HG03571 (cell line): ENCODE measurements around the gene SRGAP2B.
A peak's percentile ranks its signal among the peaks of the same experiment; 100 is the strongest.
"Not testable (repeated sequence)": the region's sequence is repeated elsewhere in the genome, so short reads cannot be mapped to it uniquely, and the experiment has no call there.

ENCODE experiments used
- ATAC-seq: cut with Tn5 transposase; IDR thresholded peaks from one replicate; pipeline ENCODE4 v1.9.1; 2021; ENCODE audit not compliant: unreplicated experiment

The SRGAP2B gene

GRCh38 chr1:145047553-145047952 is 47.6 kb downstream of the SRGAP2B start:
- ATAC-seq, result peak; percentile 64

- ATAC-seq, result not testable (repeated sequence)
Observed at GRCh38 chr1:145045571-145046273, 49.4 kb downstream of the SRGAP2B start.

- peak; percentile 76 for ATAC-seq
Observed at GRCh38 chr1:145041519-145041918, 53.6 kb downstream of the SRGAP2B start.

GRCh38 chr1:145036019-145036418 is 59.1 kb downstream of the SRGAP2B start:
- ATAC-seq, result not testable (repeated sequence)

GRCh38 chr1:145033523-145033922 is 61.6 kb downstream of the SRGAP2B start:
- ATAC-seq, result not testable (repeated sequence)

GRCh38 chr1:145027251-145027650 is 67.9 kb downstream of the SRGAP2B start:
- not testable (repeated sequence) for ATAC-seq

- ATAC-seq, result not testable (repeated sequence)
Observed at GRCh38 chr1:145025286-145025685, 69.8 kb downstream of the SRGAP2B start.

- not testable (repeated sequence) for ATAC-seq
Observed at GRCh38 chr1:145022259-145022658, 72.9 kb downstream of the SRGAP2B start.

GRCh38 chr1:145021749-145022148 is 73.4 kb downstream of the SRGAP2B start:
- ATAC-seq, result not testable (repeated sequence)

GRCh38 chr1:145019709-145020108 is 75.4 kb downstream of the SRGAP2B start:
- not testable (repeated sequence) for ATAC-seq

GRCh38 chr1:145017725-145018124 is 77.4 kb downstream of the SRGAP2B start:
- ATAC-seq, result not testable (repeated sequence)

GRCh38 chr1:145016492-145016862 is 78.7 kb downstream of the SRGAP2B start:
- ATAC-seq, result not testable (repeated sequence)

GRCh38 chr1:145015744-145016491 is 79.2 kb downstream of the SRGAP2B start:
- ATAC-seq, result not testable (repeated sequence)

GRCh38 chr1:145013353-145013752 is 81.8 kb downstream of the SRGAP2B start:
- ATAC-seq, result not testable (repeated sequence)

GRCh38 chr1:145011811-145012210 is 83.3 kb downstream of the SRGAP2B start:
- ATAC-seq, result not testable (repeated sequence)

GRCh38 chr1:145010580-145010979 is 84.5 kb downstream of the SRGAP2B start:
- not testable (repeated sequence) for ATAC-seq

- ATAC-seq, result not testable (repeated sequence)
Observed at GRCh38 chr1:145009928-145010327, 85.2 kb downstream of the SRGAP2B start.

GRCh38 chr1:145008388-145008787 is 86.7 kb downstream of the SRGAP2B start:
- peak; percentile 58 for ATAC-seq

- ATAC-seq, result not testable (repeated sequence)
Observed at GRCh38 chr1:145005142-145005541, 90.0 kb downstream of the SRGAP2B start.

GRCh38 chr1:145001381-145001780 is 93.7 kb downstream of the SRGAP2B start:
- not testable (repeated sequence) for ATAC-seq

- ATAC-seq, result not testable (repeated sequence)
Observed at GRCh38 chr1:145000743-145001326, 94.3 kb downstream of the SRGAP2B start.
